PFSK-1 (cell line): ENCODE results near the gene ID2.

Experiments used
- FOXP2 ChIP-seq: optimal IDR thresholded peaks from 2 replicates; pipeline ENCODE3; 2011; ENCODE audit warnings: borderline replicate concordance, control low read depth, inconsistent platforms; ENCODE audit not compliant: insufficient read depth; ENCODE audit errors: extremely low read length, extremely low read depth
- POLR2AphosphoS5 ChIP-seq: IDR thresholded peaks from 2 replicates; pipeline ENCODE4 v1.6.1; 2012; ENCODE audit warnings: low read depth, mild to moderate bottlenecking, control low read depth, low read length, moderate library complexity
- REST ChIP-seq, 2 experiments: IDR thresholded peaks; 2 replicates each; pipeline versions ENCODE4 v1.6.1 to v1.8.0; 2011 to 2012; ENCODE audit warnings: low read depth in 2 of 2, low read length in 2 of 2, control low read depth in 1 of 2, inconsistent platforms in 1 of 2, mild to moderate bottlenecking in 1 of 2, moderate library complexity in 1 of 2; ENCODE audit not compliant: insufficient read depth in 1 of 2
- SIN3A ChIP-seq: IDR thresholded peaks from 2 replicates; pipeline ENCODE4 v1.6.1; 2012; ENCODE audit warnings: mild to moderate bottlenecking, low read length, moderate library complexity, borderline replicate concordance; ENCODE audit not compliant: insufficient read depth
- TAF1 ChIP-seq: IDR thresholded peaks from 2 replicates; pipeline ENCODE4 v1.6.1; 2012; ENCODE audit warnings: low read length, control low read depth, borderline replicate concordance; ENCODE audit not compliant: insufficient read depth

ID2 gene

GRCh38 chr2:8684878-8685696 is 3.2 kb downstream of the ID2 start:
- no peak for TF ChIP-seq POLR2AphosphoS5
- TF ChIP-seq REST (IDR thresholded peaks at IDR 0.05; ENCODE audit: insufficient read depth in 1 of 2, low read depth in 2 of 2, low read length in 2 of 2) = no peak
- no peak for TF ChIP-seq TAF1
- no peak for TF ChIP-seq SIN3A
- TF ChIP-seq FOXP2 = no peak

- TF ChIP-seq REST (IDR thresholded peaks at IDR 0.05; ENCODE audit: insufficient read depth in 1 of 2, low read depth in 2 of 2, low read length in 2 of 2) (no peak), SIN3A (no peak), FOXP2 (no peak), POLR2AphosphoS5 (no peak), TAF1 (no peak)
Observed at GRCh38 chr2:8685697-8686358, 4.0 kb downstream of the ID2 start.

- TF ChIP-seq POLR2AphosphoS5 (no peak), REST (IDR thresholded peaks at IDR 0.05; ENCODE audit: insufficient read depth in 1 of 2, low read depth in 2 of 2, low read length in 2 of 2) (no peak), TAF1 (no peak), SIN3A (no peak), FOXP2 (no peak)
Observed at GRCh38 chr2:8691859-8692437, 10.1 kb downstream of the ID2 start.

DNA sequence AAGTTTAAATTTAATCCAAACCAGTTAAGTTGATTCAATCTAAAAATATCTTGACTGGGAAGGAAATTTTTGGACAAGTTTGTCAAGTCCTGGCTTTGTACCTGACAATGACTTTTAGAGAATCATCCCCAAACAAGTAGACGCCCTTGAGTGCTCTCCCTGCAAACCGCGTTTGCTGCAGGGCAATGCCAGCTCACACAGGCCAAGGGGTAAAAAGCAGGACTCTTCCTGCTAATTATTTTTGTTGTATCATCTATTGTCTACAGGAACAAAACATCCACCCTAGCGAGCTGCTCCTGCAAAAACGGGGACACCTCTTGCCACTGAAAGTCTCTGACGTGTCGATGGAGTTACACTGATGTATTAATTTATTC is 10.9 kb downstream of the ID2 start:
- no peak for TF ChIP-seq POLR2AphosphoS5
- TF ChIP-seq FOXP2 = no peak
- TF ChIP-seq TAF1 = no peak
- TF ChIP-seq SIN3A = no peak

GRCh38 chr2:8693157-8693821 is 11.4 kb downstream of the ID2 start:
- TF ChIP-seq REST (IDR thresholded peaks at IDR 0.05; ENCODE audit: insufficient read depth in 1 of 2, low read depth in 2 of 2, low read length in 2 of 2) (no peak), FOXP2 (no peak), TAF1 (no peak), SIN3A (no peak), POLR2AphosphoS5 (no peak)
